Transverse colon (tissue), 4 donors: ENCODE results near the gene EPB41L5. TPM values are rescaled to one million over a fixed set of nuclear protein-coding genes. Genes with fewer than 3 reads are reported as not detected.

Source experiments
- DNase-seq: peaks from one replicate; pipeline ENCODE4 v3.0.0-alpha.2; 2019
- H3K27ac ChIP-seq, 4 donors: fragments of 200-600 bp; sonication (generic); 2 replicates each; pipeline ENCODE4 v1.5.1; 2016 to 2018; ENCODE audit warnings: inconsistent platforms in 4 of 4
- H3K27me3 ChIP-seq: fragments of 200-600 bp; sonication (generic); 2 replicates; pipeline ENCODE4 v1.5.1; 2017; ENCODE audit warnings: inconsistent platforms
- H3K36me3 ChIP-seq, 4 donors: fragments of 200-600 bp; sonication (generic); 2 replicates each; pipeline ENCODE4 v1.5.1; 2017 to 2019; ENCODE audit warnings: inconsistent platforms in 4 of 4
- H3K4me1 ChIP-seq, 4 donors: fragments of 200-600 bp; sonication (generic); 2 replicates each; pipeline ENCODE4 v1.5.1; 2017 to 2020; ENCODE audit warnings: inconsistent platforms in 4 of 4
- H3K4me3 ChIP-seq, 4 donors: fragments of 200-600 bp; sonication (generic); 1 replicate in 1 of 4; 2 replicates in 3 of 4; pipeline versions ENCODE4 v1.5.1 to v1.6.1; 2017 to 2019; ENCODE audit warnings: inconsistent platforms in 4 of 4
- H3K9me3 ChIP-seq, 2 donors: fragments of 200-600 bp; sonication (generic); 2 replicates each; pipeline ENCODE4 v1.5.1; 2017 to 2019; ENCODE audit warnings: inconsistent platforms in 2 of 2
- EP300 ChIP-seq: sonication (generic); formaldehyde crosslinking; IDR thresholded peaks from one replicate; pipeline ENCODE4 v1.6.1; 2017; ENCODE audit warnings: antibody characterized with exemption, low read depth
- POLR2A ChIP-seq: fragments of 450-650 bp; IDR thresholded peaks from one replicate; pipeline ENCODE4 v1.6.1; 2016; ENCODE audit warnings: antibody characterized with exemption, mild to moderate bottlenecking, moderate library complexity
- POLR2AphosphoS5 ChIP-seq, 3 donors: sonication (generic); formaldehyde crosslinking; IDR thresholded peaks; one replicate each; pipeline ENCODE4 v1.6.1; 2016; ENCODE audit warnings: antibody characterized with exemption in 3 of 3
- WGBS, 2 donors: methylation state at CpG; one replicate each; pipeline ENCODE4 v1.1.5; 2018; ENCODE audit warnings: low coverage in 1 of 2; 5-methylcytosine and 5-hydroxymethylcytosine counted together
- in situ Hi-C, 4 donors: fragments of 200-750 bp; cut with MboI; loops; one replicate each; pipeline versions ENCODE4 v1.15.0 to v1.15.1; 2017; ENCODE audit warnings: low sequenced_read_pairs in 3 of 4, low pct_ligation_motif_present in 1 of 4, low pct_unique_long_range_greater_than_20kb in 1 of 4
- intact Hi-C: fragments of 100-400 bp; cut with DNase I; formaldehyde crosslinking; loops from one replicate; pipeline ENCODE4 v1.15.1; 2023; ENCODE audit warnings: low total_unique reads
- total RNA-seq, 4 donors: library from RNA; depleted of rRNA; stranded (reverse); fragments of >200 nt; gene quantifications; one replicate each; pipeline ENCODE4 v1.1.0, GENCODE V29; 2016
- TF ChIP-seq, protein P1 (sequence below), 5 experiments: fragments of 200-600 bp in 3 of 5; fragments of 450-650 bp in 2 of 5; sonication (generic) in 3 of 5; IDR thresholded peaks; 1 replicate in 2 of 5; 2 replicates in 3 of 5; pipeline ENCODE4 v1.5.1; 2016 to 2017; ENCODE audit warnings: antibody characterized with exemption in 5 of 5, inconsistent platforms in 3 of 5, mild to moderate bottlenecking in 2 of 5, moderate library complexity in 1 of 5

Gene EPB41L5
- total RNA-seq, 4 donors from 2014 or later = 11.1 to 36.5 (median 27.6) TPM

DNA sequence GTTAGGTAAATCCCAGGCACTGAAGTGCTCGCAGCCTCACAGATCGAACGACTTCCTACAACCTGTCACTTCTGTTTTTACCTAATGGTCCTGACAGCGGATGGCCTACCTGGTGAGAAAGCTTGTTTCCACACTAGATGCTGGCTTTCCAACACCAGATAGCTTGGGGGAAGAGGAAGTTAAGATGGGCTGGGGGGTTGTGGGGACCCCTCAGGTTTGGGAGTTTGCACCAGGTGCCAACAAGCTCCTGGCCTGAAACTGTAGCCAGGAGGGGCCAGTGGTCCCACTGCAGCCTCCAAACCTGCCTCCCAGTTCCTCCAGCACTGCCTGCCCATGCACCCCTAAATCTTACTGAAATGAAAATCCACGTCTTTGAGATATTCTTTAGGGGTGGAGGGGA lies 206.4 kb downstream of the EPB41L5 start:
- H3K27ac ChIP-seq = no peak overlapping the region
- H3K9me3 ChIP-seq = no peaks in the 10 kb centered on the region
- no peaks in the 10 kb centered on the region for H3K36me3 ChIP-seq
- 93 to 100% methylated on average over 1 to 5 of the region's 5 CpGs for WGBS, 2 donors
- H3K4me1 ChIP-seq = peaks cover 7 to 24% (median 22%) of the 10 kb centered on the region in 4 donors
- no peak overlapping the region for H3K4me3 ChIP-seq
- in situ Hi-C loops (no loop called here), intact Hi-C loops (no loop called here)
- DNase-seq = no peak
- no peaks in the 10 kb centered on the region for H3K27me3 ChIP-seq
- TF ChIP-seq POLR2AphosphoS5 (IDR thresholded peaks at IDR 0.05) = no peak
- TF ChIP-seq EP300 = no peak
- TF ChIP-seq, protein P1, sequence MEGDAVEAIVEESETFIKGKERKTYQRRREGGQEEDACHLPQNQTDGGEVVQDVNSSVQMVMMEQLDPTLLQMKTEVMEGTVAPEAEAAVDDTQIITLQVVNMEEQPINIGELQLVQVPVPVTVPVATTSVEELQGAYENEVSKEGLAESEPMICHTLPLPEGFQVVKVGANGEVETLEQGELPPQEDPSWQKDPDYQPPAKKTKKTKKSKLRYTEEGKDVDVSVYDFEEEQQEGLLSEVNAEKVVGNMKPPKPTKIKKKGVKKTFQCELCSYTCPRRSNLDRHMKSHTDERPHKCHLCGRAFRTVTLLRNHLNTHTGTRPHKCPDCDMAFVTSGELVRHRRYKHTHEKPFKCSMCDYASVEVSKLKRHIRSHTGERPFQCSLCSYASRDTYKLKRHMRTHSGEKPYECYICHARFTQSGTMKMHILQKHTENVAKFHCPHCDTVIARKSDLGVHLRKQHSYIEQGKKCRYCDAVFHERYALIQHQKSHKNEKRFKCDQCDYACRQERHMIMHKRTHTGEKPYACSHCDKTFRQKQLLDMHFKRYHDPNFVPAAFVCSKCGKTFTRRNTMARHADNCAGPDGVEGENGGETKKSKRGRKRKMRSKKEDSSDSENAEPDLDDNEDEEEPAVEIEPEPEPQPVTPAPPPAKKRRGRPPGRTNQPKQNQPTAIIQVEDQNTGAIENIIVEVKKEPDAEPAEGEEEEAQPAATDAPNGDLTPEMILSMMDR (IDR thresholded peaks at IDR 0.05) = no peak
- TF ChIP-seq POLR2A = no peak

GRCh38 chr2:120219766-120220165 lies 206.9 kb downstream of the EPB41L5 start:
- Histone ChIP-seq H3K27me3 (no peaks in the 10 kb centered on the region), H3K4me3 (no peak overlapping the region), H3K9me3 (no peaks in the 10 kb centered on the region), H3K36me3 (no peaks in the 10 kb centered on the region), H3K4me1 (peaks cover 8 to 26% (median 23%) of the 10 kb centered on the region in 4 donors), H3K27ac (no peak overlapping the region)
- in situ Hi-C loops = loop anchor here in 1 of 4 donors (10.0 kb wide), 1 partner anchor 95 kb away; no protein-coding TSS in a partner anchor
- no peak for DNase-seq
- TF ChIP-seq, protein P1 (IDR thresholded peaks at IDR 0.05) = no peak
- no peak for TF ChIP-seq POLR2AphosphoS5 (IDR thresholded peaks at IDR 0.05)
- 80 to 94% methylated on average over 1 to 5 of the region's 5 CpGs for WGBS, 2 donors
- intact Hi-C loops = no loop called here

GRCh38 chr2:120220756-120221155 lies 207.9 kb downstream of the EPB41L5 start:
- no peak overlapping the region for H3K4me3 ChIP-seq
- TF ChIP-seq, protein P1 (IDR thresholded peaks at IDR 0.05) = no peak
- TF ChIP-seq POLR2A (no peak), EP300 (no peak), POLR2AphosphoS5 (IDR thresholded peaks at IDR 0.05) (no peak)
- WGBS, 2 donors = 83 to 89% methylated on average over 2 of the region's 2 CpGs
- peaks cover 8 to 26% (median 23%) of the 10 kb centered on the region in 4 donors for H3K4me1 ChIP-seq
- no peaks in the 10 kb centered on the region for H3K27me3 ChIP-seq
- H3K36me3 ChIP-seq = no peaks in the 10 kb centered on the region
- DNase-seq = no peak
- no peaks in the 10 kb centered on the region for H3K9me3 ChIP-seq
- intact Hi-C loops (no loop called here), in situ Hi-C loops (loop anchor here in 1 of 4 donors (10.0 kb wide), 1 partner anchor 94 kb away; no protein-coding TSS in a partner anchor)
- no peak overlapping the region for H3K27ac ChIP-seq

DNA sequence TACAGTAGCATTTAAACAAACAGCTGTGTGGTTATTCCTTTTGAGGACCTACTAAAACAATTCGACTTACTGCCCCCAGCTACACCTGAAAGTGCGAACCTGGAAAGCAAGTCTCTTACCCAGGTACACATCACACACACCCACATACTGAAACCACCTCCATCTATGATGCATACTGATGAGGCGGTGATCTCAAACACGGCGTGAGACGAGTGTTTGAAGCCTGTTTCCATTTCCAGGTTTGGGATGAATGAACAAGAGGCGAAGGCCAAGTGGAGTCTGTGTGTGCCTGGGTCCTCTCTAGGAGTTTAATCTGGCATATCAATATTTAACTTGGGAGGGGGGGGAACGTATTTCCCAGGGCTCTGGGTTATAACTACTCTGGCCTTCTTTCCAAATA lies 208.7 kb downstream of the EPB41L5 start:
- TF ChIP-seq POLR2AphosphoS5 (IDR thresholded peaks at IDR 0.05) = no peak
- TF ChIP-seq, protein P1 (IDR thresholded peaks at IDR 0.05) = no peak
- TF ChIP-seq POLR2A = no peak
- no peak for TF ChIP-seq EP300
- Histone ChIP-seq H3K27me3 (no peaks in the 10 kb centered on the region), H3K4me1 (peaks cover 8 to 26% (median 23%) of the 10 kb centered on the region in 4 donors), H3K27ac (no peak overlapping the region), H3K9me3 (no peaks in the 10 kb centered on the region), H3K36me3 (no peaks in the 10 kb centered on the region), H3K4me3 (no peak overlapping the region)
- DNase-seq = no peak
- 85 to 88% methylated on average over 2 to 8 of the region's 8 CpGs for WGBS, 2 donors
- intact Hi-C loops (no loop called here), in situ Hi-C loops (loop anchor here in 1 of 4 donors (10.0 kb wide), 1 partner anchor 93 kb away; no protein-coding TSS in a partner anchor)
